Measurements from ENCODE around the gene RBM10. TPM values are rescaled to one million over a fixed set of nuclear protein-coding genes. Genes with fewer than 3 reads are reported as not detected.
"Not testable (repeated sequence)": the region's sequence is repeated elsewhere in the genome, so short reads cannot be mapped to it uniquely, and the experiment has no call there.

The RBM10 gene
- total RNA-seq, 4 donors from 2014 or later, result 26.5 to 43.0 (median 35.2) TPM

- Histone ChIP-seq H3K4me3 (replicated peaks in 1 of 3) (no peak overlapping the region), H3K27me3 (no peaks in the 10 kb centered on the region), H3K36me3 (no peaks in the 10 kb centered on the region), H3K27ac (peak overlapping the region in 2 of 3 donors; percentile 15 to 36), H3K9me3 (no peaks in the 10 kb centered on the region), H3K4me1 (peaks cover 0 to 3% of the 10 kb centered on the region in 2 donors)
- intact Hi-C loops (cut with DNase I), result no loop called here
- peak; percentile 48 to 60 for DNase-seq
- 37 to 59% methylated on average over 5 of the region's 5 CpGs for WGBS, 2 donors
- no peak for TF ChIP-seq POLR2A (IDR thresholded peaks at IDR 0.05)
- TF ChIP-seq CTCF (IDR thresholded peaks at IDR 0.05), result no peak
Measured at GRCh38 chrX:47133493-47133892, 11.5 kb upstream of the RBM10 start.

- peak overlapping the region in 1 of 3 donors; percentile 13 for H3K27ac ChIP-seq
- DNase-seq; H3K4me1 ChIP-seq; H3K36me3 ChIP-seq; intact Hi-C loops (cut with DNase I); H3K9me3 ChIP-seq; H3K27me3 ChIP-seq; H3K4me3 ChIP-seq (replicated peaks in 1 of 3): not testable (repeated sequence)
- WGBS, 2 donors, result 71 to 75% methylated on average over 5 of the region's 5 CpGs
Measured at GRCh38 chrX:47135650-47136049, 9.4 kb upstream of the RBM10 start.

DNA sequence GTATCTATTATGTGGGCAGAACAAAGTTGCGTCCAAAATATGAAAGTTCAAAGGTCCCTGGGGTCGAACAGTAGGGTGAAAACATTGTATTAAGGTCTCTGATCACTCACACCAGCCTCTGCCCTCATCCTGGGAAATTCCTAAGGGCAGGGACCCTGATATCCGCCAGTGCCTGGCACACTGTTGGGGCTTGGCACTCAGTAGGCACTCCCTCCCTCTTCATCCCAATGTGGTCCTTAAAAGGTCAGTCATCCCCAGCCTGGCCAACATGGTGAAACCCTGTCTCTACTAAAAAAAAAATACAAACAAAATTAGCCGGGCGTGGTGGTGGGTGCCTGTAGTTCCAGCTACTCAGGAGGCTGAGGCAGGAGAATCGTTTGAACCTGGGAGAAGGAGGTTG lies 6.8 kb upstream of the RBM10 start:
- H3K4me3 ChIP-seq (replicated peaks in 1 of 3), result no peak overlapping the region
- H3K27ac ChIP-seq, result no peak overlapping the region
- no peaks in the 10 kb centered on the region for H3K36me3 ChIP-seq
- DNase-seq, result peak; percentile 53 to 65
- intact Hi-C loops (cut with DNase I), result no loop called here
- no peak for TF ChIP-seq POLR2A (IDR thresholded peaks at IDR 0.05)
- no peak for TF ChIP-seq CTCF (IDR thresholded peaks at IDR 0.05)
- 64 to 81% methylated on average over 3 to 5 of the region's 6 CpGs for WGBS, 2 donors
- H3K9me3 ChIP-seq, result no peaks in the 10 kb centered on the region
- peaks cover 0 to 2% of the 10 kb centered on the region in 2 donors for H3K4me1 ChIP-seq
- no peaks in the 10 kb centered on the region for H3K27me3 ChIP-seq

GRCh38 chrX:47143894-47144625 lies 961 bp upstream of the RBM10 start:
- intact Hi-C loops (cut with DNase I), result no loop called here
- no peaks in the 10 kb centered on the region for H3K9me3 ChIP-seq
- peak; percentile 32 to 34 for DNase-seq

GRCh38 chrX:47145395-47146120 lies 537 bp downstream of the RBM10 start:
- H3K27ac ChIP-seq, result peak overlapping the region; percentile 90 to 97 (median 93)
- 0 to 2% methylated on average over 7 to 31 of the region's 39 CpGs for WGBS, 2 donors
- peaks cover 7 to 14% of the 10 kb centered on the region in 2 donors for H3K4me1 ChIP-seq
- no peaks in the 10 kb centered on the region for H3K36me3 ChIP-seq
- DNase-seq, result no peak
- TF ChIP-seq CTCF (IDR thresholded peaks at IDR 0.05), result no peak
- TF ChIP-seq POLR2A (IDR thresholded peaks at IDR 0.05), result no peak
- intact Hi-C loops (cut with DNase I), result no loop called here
- no peaks in the 10 kb centered on the region for H3K9me3 ChIP-seq
- no peaks in the 10 kb centered on the region for H3K27me3 ChIP-seq
- peak overlapping the region in 2 of 3 donors; percentile 38 to 81 for H3K4me3 ChIP-seq (replicated peaks in 1 of 3)

More at GRCh38 chrX:47143894-47144625, 961 bp upstream of the RBM10 start:
- Histone ChIP-seq H3K27ac (peak overlapping the region; percentile 90 to 97 (median 93)), H3K27me3 (no peaks in the 10 kb centered on the region), H3K36me3 (no peaks in the 10 kb centered on the region), H3K4me3 (replicated peaks in 1 of 3) (peak overlapping the region in 2 of 3 donors; percentile 38 to 42), H3K4me1 (peaks cover 7 to 14% of the 10 kb centered on the region in 2 donors)
- 3% methylated on average over 17 to 25 of the region's 46 CpGs for WGBS, 2 donors
- TF ChIP-seq POLR2A (IDR thresholded peaks at IDR 0.05) (no peak), CTCF (IDR thresholded peaks at IDR 0.05) (no peak)
